ENCODE measurements around the gene SEC31B.

The SEC31B gene

DNA sequence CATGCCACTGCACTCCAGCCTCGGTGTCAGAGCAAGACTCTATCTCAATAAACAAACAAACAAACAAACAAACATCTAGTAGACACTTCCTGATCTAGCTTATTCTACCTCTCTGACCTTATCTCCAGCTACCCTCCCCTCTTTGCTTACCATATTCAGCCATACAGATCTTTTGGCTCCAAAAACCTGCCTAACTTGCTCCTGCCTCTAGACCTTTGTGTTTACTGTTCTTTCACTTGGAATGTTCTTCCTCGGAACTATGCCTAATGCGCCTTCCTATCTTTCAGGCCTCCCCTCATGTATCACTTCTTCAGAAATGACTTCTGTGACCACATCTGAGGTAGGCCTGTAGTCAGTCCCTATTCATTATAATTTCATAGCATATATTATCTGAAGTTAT is 77.1 kb downstream of the SEC31B start:
- no peak for TF ChIP-seq CTCF (IDR thresholded peaks at IDR 0.05; ENCODE audit: low read depth, low read length)
- no peak for DNase-seq (ENCODE audit: extremely low read depth, low read depth)

DNA sequence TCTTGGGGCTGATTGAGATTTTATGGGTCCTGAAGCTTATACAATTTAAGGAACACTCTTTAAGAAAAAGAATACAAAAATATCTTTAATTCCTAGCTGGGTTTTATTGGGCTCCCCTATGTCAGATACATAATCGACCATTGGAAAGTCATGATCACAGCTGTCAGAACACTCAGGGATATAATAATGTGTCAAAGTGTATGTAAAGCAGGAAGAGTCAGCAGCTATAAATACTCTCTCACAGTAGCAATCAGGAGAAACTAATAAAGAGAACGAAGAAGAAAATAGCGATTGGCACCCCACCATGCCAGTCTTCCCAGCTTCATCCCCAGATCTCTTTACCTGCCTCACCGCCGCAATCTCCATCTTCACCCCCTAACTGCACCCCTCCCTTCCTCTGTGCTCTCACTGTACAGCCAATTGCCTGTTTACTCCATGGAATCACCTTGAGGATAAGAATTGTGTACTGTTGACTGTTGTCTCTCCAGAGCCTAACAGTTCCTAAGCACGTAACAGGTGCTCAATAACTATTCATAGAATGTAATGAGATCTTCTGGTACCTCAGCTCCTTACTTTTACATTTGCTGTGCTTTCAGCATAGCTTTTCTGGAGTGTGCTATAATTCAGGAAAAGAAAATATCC is 80.9 kb downstream of the SEC31B start:
- no peak for DNase-seq (ENCODE audit: extremely low read depth, low read depth)
- no peak for TF ChIP-seq CTCF (IDR thresholded peaks at IDR 0.05; ENCODE audit: low read depth, low read length)

Data from AG09319 (cell line).